ENCODE results near the gene BMP2. TPM values are rescaled to one million over a fixed set of nuclear protein-coding genes. Genes with fewer than 3 reads are reported as not detected.

The BMP2 gene
- total and polyA plus RNA-seq, 4 donors = 0.83 to 3.5 (median 2.0) TPM

DNA sequence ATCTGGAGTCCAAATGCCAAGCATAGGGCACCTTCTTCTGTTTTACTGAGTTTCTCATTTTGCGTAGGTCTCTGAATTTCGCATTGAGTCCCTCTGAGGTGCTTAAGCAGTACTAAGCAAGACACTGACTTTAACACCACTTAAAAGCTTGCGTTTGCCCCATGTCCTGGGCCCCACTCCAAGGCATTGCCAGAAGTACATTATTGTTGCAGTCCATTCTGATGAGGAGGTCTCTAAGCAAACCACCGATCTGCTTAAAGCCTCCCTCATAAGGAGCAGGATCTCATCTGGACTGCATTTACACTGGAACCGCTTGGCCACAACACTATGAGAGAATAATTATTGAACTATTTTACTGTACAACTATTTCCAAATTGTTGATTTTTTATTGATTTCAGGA, 16.3 kb downstream of the BMP2 start:
- 88% methylated on average over 5 of the region's 5 CpGs for WGBS

GRCh38 chr20:6784210-6784631, 16.7 kb downstream of the BMP2 start:
- no peak overlapping the region for H3K27ac ChIP-seq (ENCODE audit: low read depth in 1 of 2, low read length in 2 of 2)
- H3K27me3 ChIP-seq (ENCODE audit: control insufficient read depth in 4 of 4, insufficient read depth in 4 of 4, low read length in 3 of 4) = no peaks in the 10 kb centered on the region
- DNase-seq (ENCODE audit: low spot score) = no peak
- WGBS = 70% methylated on average over 5 of the region's 5 CpGs
- TF ChIP-seq SP1 (IDR thresholded peaks at IDR 0.05) (no peak), JUND (IDR thresholded peaks at IDR 0.05) (no peak), FOXA2 (IDR thresholded peaks at IDR 0.05) (no peak), RXRA (IDR thresholded peaks at IDR 0.05) (no peak), NR2F2 (IDR thresholded peaks at IDR 0.05) (no peak), ZBTB33 (IDR thresholded peaks at IDR 0.05) (no peak), FOXA1 (IDR thresholded peaks at IDR 0.05) (no peak), RAD21 (IDR thresholded peaks at IDR 0.05) (no peak), ATF3 (IDR thresholded peaks at IDR 0.05) (no peak), TAF1 (conservative IDR thresholded peaks at IDR 0.05) (no peak)
- H3K9me3 ChIP-seq (ENCODE audit: control insufficient read depth in 4 of 4, low read length in 3 of 4) = no peaks in the 10 kb centered on the region
- H3K9ac ChIP-seq (ENCODE audit: low read depth in 1 of 2, low read length in 2 of 2) = no peak overlapping the region
- H3K36me3 ChIP-seq (ENCODE audit: control insufficient read depth in 4 of 4, insufficient read depth in 3 of 4, low read depth in 1 of 4, low read length in 3 of 4) = no peaks in the 10 kb centered on the region
- H3K4me1 ChIP-seq (ENCODE audit: control insufficient read depth in 4 of 4, insufficient read depth in 4 of 4, low read length in 3 of 4) = peaks cover 0 to 9% (median 7%) of the 10 kb centered on the region in 4 donors
- no peak overlapping the region for H3K4me3 ChIP-seq (ENCODE audit: low read depth in 1 of 3, low read length in 3 of 3)

More for the DNA sequence above, 16.3 kb downstream of the BMP2 start:
- H3K36me3 ChIP-seq (ENCODE audit: control insufficient read depth in 4 of 4, insufficient read depth in 3 of 4, low read depth in 1 of 4, low read length in 3 of 4) = peaks cover 0 to under 1% (median under 1%) of the 10 kb centered on the region in 4 donors
- H3K27ac ChIP-seq (ENCODE audit: low read depth in 1 of 2, low read length in 2 of 2) = no peak overlapping the region
- DNase-seq (ENCODE audit: low spot score) = no peak
- TF ChIP-seq GABPA (IDR thresholded peaks at IDR 0.05 in 1 of 2, conservative IDR thresholded peaks at IDR 0.05 in 1 of 2) (no peak), HNF4A (conservative IDR thresholded peaks at IDR 0.05) (no peak), CTCF (IDR thresholded peaks at IDR 0.05; ENCODE audit: low read depth, low read length, missing input control) (no peak), RXRA (IDR thresholded peaks at IDR 0.05) (no peak), RAD21 (IDR thresholded peaks at IDR 0.05) (no peak), FOXA1 (IDR thresholded peaks at IDR 0.05) (no peak), SP1 (IDR thresholded peaks at IDR 0.05) (no peak), ATF3 (IDR thresholded peaks at IDR 0.05) (no peak), YY1 (IDR thresholded peaks at IDR 0.05) (no peak), REST (IDR thresholded peaks at IDR 0.05) (no peak), FOXA2 (IDR thresholded peaks at IDR 0.05) (no peak)
- no peaks in the 10 kb centered on the region for H3K9me3 ChIP-seq (ENCODE audit: control insufficient read depth in 4 of 4, low read length in 3 of 4)
- H3K9ac ChIP-seq (ENCODE audit: low read depth in 1 of 2, low read length in 2 of 2) = no peak overlapping the region
- no peak overlapping the region for H3K4me3 ChIP-seq (ENCODE audit: low read depth in 1 of 3, low read length in 3 of 3)
- H3K4me1 ChIP-seq (ENCODE audit: control insufficient read depth in 4 of 4, insufficient read depth in 4 of 4, low read length in 3 of 4) = peaks cover 0 to 9% (median 7%) of the 10 kb centered on the region in 4 donors
- H3K27me3 ChIP-seq (ENCODE audit: control insufficient read depth in 4 of 4, insufficient read depth in 4 of 4, low read length in 3 of 4) = no peaks in the 10 kb centered on the region

All from liver (tissue), 9 donors.